ENCODE measurements around the gene USP48.

Gene USP48

DNA sequence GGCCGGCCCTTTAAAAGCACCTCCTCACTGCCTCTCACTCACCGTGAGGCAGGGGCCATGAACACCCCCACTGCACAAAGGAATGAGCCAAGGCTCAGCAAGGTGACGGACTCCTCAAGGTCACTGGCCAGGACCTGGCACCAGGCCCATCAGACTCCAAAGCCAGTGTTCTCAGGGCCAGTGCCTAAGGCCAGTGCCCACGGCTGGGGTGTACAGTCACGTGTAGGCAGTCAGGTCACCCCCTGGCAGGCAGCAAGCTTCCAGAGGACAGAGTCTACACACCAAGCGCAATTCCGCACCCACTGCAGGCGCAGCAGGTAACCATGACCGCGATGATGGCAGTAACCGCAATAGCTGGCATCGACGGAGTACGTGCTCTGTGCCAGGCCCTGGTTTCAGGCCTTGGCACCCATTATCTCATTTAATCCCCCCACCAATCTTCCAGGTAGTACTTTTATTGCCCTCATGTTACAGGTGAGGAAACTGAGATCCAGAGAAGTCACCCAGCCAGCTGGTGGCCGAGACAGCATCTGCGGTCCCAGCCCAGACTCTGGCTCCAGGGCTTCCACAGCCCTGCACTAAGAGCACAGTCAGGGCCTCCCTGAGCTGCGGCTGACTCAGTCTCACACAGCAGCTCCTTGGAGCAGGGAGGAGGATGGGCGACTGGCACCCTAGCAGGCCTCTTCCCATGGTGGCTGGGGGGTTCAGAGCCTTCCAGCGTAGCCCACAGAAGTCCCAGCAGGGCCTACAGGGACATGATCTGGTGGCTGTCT is 140.8 kb downstream of the USP48 start:
- H3K4me3 ChIP-seq (ENCODE audit: low read depth, low read length), result no peak overlapping the region
- TF ChIP-seq CTCF (IDR thresholded peaks at IDR 0.05; ENCODE audit: low read depth, low read length), result no peak
- in situ Hi-C loops (cut with HindIII; ENCODE audit: low sequenced_read_pairs), result no loop called here
- no peak for DNase-seq (ENCODE audit: low read depth, low spot score)

DNA sequence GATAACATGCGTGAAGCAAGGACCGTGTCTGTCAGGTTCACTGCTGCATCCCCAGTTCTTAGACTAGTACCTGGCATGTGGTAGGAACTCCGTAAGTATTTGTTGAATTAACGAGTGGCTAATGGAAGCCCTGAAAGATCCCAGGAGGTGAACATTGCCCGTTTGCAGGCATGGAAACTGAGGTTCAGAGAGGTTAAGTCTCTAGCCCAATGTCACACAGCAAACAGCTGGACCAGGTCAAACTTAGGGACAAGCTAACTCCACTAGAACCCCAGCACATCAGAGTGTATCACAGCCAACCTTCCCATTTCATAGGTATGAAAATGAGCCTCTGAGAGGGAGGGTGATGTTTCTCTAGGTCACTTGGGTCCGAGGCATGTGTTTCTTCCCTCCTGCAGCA is 141.4 kb downstream of the USP48 start:
- no peak for DNase-seq (ENCODE audit: low read depth, low spot score)
- no peak overlapping the region for H3K4me3 ChIP-seq (ENCODE audit: low read depth, low read length)
- no peak for TF ChIP-seq CTCF (IDR thresholded peaks at IDR 0.05; ENCODE audit: low read depth, low read length)
- in situ Hi-C loops (cut with HindIII; ENCODE audit: low sequenced_read_pairs), result no loop called here

DNA sequence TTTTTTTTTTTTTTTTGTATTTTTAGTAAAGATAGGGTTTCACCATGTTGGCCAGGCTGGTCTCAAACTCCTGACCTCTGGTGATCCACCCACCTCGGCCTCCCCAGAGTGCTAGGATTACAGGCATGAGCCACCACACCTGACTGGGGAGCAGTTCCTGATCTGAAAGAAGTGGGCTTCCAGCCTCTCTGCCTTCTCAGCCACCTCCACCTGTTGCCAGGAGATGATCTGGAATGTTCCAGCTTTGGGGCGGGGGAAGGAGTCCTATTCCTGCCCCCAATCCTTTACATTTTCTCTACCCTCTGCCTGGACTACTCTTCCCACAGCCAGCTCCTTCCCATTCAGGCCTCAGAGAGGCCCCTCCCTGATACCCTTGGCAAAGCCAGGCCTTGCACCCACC is 141.9 kb downstream of the USP48 start:
- no peak for TF ChIP-seq CTCF (IDR thresholded peaks at IDR 0.05; ENCODE audit: low read depth, low read length)
- H3K4me3 ChIP-seq (ENCODE audit: low read depth, low read length), result no peak overlapping the region
- DNase-seq (ENCODE audit: low read depth, low spot score), result no peak
- in situ Hi-C loops (cut with HindIII; ENCODE audit: low sequenced_read_pairs), result no loop called here

DNA sequence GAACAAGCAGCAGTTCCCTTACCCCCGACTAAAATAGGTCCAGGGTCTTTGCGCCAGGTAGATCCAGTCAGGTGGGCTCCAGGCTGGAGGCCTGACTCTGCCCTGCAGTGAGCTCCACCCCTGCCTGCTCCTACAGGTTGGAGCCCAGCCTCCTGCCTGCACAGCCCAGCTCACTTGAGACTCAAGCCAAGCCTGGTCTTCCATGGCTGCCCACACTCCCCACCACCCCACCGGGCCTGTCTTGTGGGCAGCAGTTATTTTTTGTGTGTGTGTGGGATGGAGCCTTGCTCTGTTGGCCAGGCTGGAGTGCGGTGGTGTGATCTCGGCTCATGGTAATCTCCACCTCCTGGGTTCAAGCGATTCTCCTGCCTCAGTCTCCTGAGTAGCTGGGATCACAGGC is 142.3 kb downstream of the USP48 start:
- H3K4me3 ChIP-seq (ENCODE audit: low read depth, low read length), result no peak overlapping the region
- in situ Hi-C loops (cut with HindIII; ENCODE audit: low sequenced_read_pairs), result no loop called here
- DNase-seq (ENCODE audit: low read depth, low spot score), result no peak
- TF ChIP-seq CTCF (IDR thresholded peaks at IDR 0.05; ENCODE audit: low read depth, low read length), result no peak

GRCh38 chr1:21639594-21640041 is 143.3 kb downstream of the USP48 start:
- DNase-seq (ENCODE audit: low read depth, low spot score), result no peak
- no peak for TF ChIP-seq CTCF (IDR thresholded peaks at IDR 0.05; ENCODE audit: low read depth, low read length)
- in situ Hi-C loops (cut with HindIII; ENCODE audit: low sequenced_read_pairs), result no loop called here
- H3K4me3 ChIP-seq (ENCODE audit: low read depth, low read length), result no peak overlapping the region

- no peak for TF ChIP-seq CTCF (IDR thresholded peaks at IDR 0.05; ENCODE audit: low read depth, low read length)
- DNase-seq (ENCODE audit: low read depth, low spot score), result peak; percentile 22
- no peak overlapping the region for H3K4me3 ChIP-seq (ENCODE audit: low read depth, low read length)
- in situ Hi-C loops (cut with HindIII; ENCODE audit: low sequenced_read_pairs), result no loop called here
Measured at GRCh38 chr1:21638531-21639341, 144.2 kb downstream of the USP48 start.

Data from astrocyte of the spinal cord (primary cell).